CD14-positive monocyte (primary cell): Measurements from ENCODE around the gene CILP2. TPM values are rescaled to one million over a fixed set of nuclear protein-coding genes. Genes with fewer than 3 reads are reported as not detected.

Experiments used
- DNase-seq, 3 donors: peaks; one replicate each; pipeline ENCODE4 v3.0.0-alpha.2; 2011 to 2022
- H2AFZ ChIP-seq: 2 replicates; pipeline ENCODE4 v1.6.0; 2012; ENCODE audit warnings: mild to moderate bottlenecking, low read depth, low read length, inconsistent platforms; ENCODE audit not compliant: insufficient read depth, poor library complexity, severe bottlenecking
- H3K27ac ChIP-seq, 2 donors: 1 replicate in 1 of 2; 2 replicates in 1 of 2; pipeline ENCODE4 v1.5.1; 2012 to 2013; ENCODE audit warnings: low read length in 2 of 2, control low read depth in 1 of 2, inconsistent platforms in 1 of 2, low read depth in 1 of 2, mild to moderate bottlenecking in 1 of 2
- H3K27me3 ChIP-seq, 2 donors: one replicate each; pipeline versions ENCODE4 v1.6.0 to v1.6.1; 2011 to 2013; ENCODE audit warnings: low read length in 2 of 2; ENCODE audit not compliant: control insufficient read depth in 2 of 2, insufficient read depth in 2 of 2
- H3K36me3 ChIP-seq, 2 donors: replicated peaks in 1 of 2; 1 replicate in 1 of 2; 2 replicates in 1 of 2; pipeline versions ENCODE4 v1.5.1 to v1.6.1; 2012 to 2013; ENCODE audit warnings: low read length in 2 of 2, control low read depth in 1 of 2, inconsistent platforms in 1 of 2, mild to moderate bottlenecking in 1 of 2; ENCODE audit not compliant: insufficient read depth in 2 of 2, control insufficient read depth in 1 of 2
- H3K4me1 ChIP-seq, 2 donors: 1 replicate in 1 of 2; 2 replicates in 1 of 2; pipeline versions ENCODE4 v1.5.1 to v1.6.1; 2012 to 2013; ENCODE audit warnings: low read length in 2 of 2, control low read depth in 1 of 2, inconsistent platforms in 1 of 2, mild to moderate bottlenecking in 1 of 2, moderate library complexity in 1 of 2; ENCODE audit not compliant: insufficient read depth in 2 of 2, control insufficient read depth in 1 of 2
- H3K4me2 ChIP-seq: replicated peaks from 2 replicates; pipeline ENCODE3; 2012; ENCODE audit warnings: low read length, moderate library complexity, mild to moderate bottlenecking; ENCODE audit not compliant: poor library complexity, severe bottlenecking; ENCODE audit errors: extremely low read depth
- H3K4me3 ChIP-seq, 3 experiments: fragments of 200-600 bp in 1 of 3; sonication (generic) in 1 of 3; replicated peaks in 1 of 3; 1 replicate in 2 of 3; 2 replicates in 1 of 3; pipeline ENCODE4 v1.5.1; 2011 to 2013; ENCODE audit warnings: low read length in 3 of 3, mild to moderate bottlenecking in 3 of 3, control low read depth in 2 of 3, low read depth in 2 of 3, inconsistent platforms in 1 of 3, moderate library complexity in 1 of 3
- H3K79me2 ChIP-seq: 2 replicates; pipeline ENCODE4 v1.6.0; 2012; ENCODE audit warnings: mild to moderate bottlenecking, control low read depth, inconsistent platforms, low read length, moderate library complexity; ENCODE audit not compliant: insufficient read depth
- H3K9ac ChIP-seq: 2 replicates; pipeline ENCODE4 v1.6.0; 2017; ENCODE audit warnings: low read length, mild to moderate bottlenecking; ENCODE audit not compliant: insufficient read depth, poor library complexity, severe bottlenecking
- H3K9me3 ChIP-seq, 2 donors: replicated peaks in 1 of 2; 1 replicate in 1 of 2; 2 replicates in 1 of 2; pipeline versions ENCODE4 v1.5.1 to v1.6.1; 2012 to 2013; ENCODE audit warnings: low read length in 2 of 2, control low read depth in 1 of 2; ENCODE audit not compliant: control insufficient read depth in 1 of 2, insufficient read depth in 1 of 2
- H4K20me1 ChIP-seq: 2 replicates; pipeline ENCODE4 v1.6.0; 2012; ENCODE audit warnings: mild to moderate bottlenecking, low read length, control low read depth, moderate library complexity; ENCODE audit not compliant: insufficient read depth
- H3K27ac Mint-ChIP-seq, 7 donors: one replicate each; pipeline ENCODE4 v1.8.0; 2020; ENCODE audit warnings: mild to moderate bottlenecking in 7 of 7, mixed read lengths in 7 of 7, moderate library complexity in 6 of 7, inconsistent platforms in 2 of 7
- H3K27me3 Mint-ChIP-seq, 3 donors: one replicate each; pipeline ENCODE4 v1.8.0; 2021 to 2022; ENCODE audit warnings: low read depth in 3 of 3, mild to moderate bottlenecking in 3 of 3, mixed read lengths in 3 of 3, moderate library complexity in 3 of 3, inconsistent platforms in 1 of 3
- H3K36me3 Mint-ChIP-seq, 2 donors: one replicate each; pipeline ENCODE4 v1.8.0; 2020; ENCODE audit warnings: mixed read lengths in 2 of 2, inconsistent platforms in 1 of 2, mild to moderate bottlenecking in 1 of 2
- H3K4me1 Mint-ChIP-seq: one replicate; pipeline ENCODE4 v1.8.0; 2020; ENCODE audit warnings: mild to moderate bottlenecking, mixed read lengths
- H3K4me3 Mint-ChIP-seq, 2 donors: one replicate each; pipeline ENCODE4 v1.8.0; 2020; ENCODE audit warnings: mild to moderate bottlenecking in 2 of 2, mixed read lengths in 2 of 2, moderate library complexity in 1 of 2
- H3K9me3 Mint-ChIP-seq, 7 donors: one replicate each; pipeline ENCODE4 v1.8.0; 2020 to 2022; ENCODE audit warnings: mixed read lengths in 7 of 7, mild to moderate bottlenecking in 6 of 7, moderate library complexity in 6 of 7, inconsistent platforms in 2 of 7
- CTCF ChIP-seq: fragments of 200-600 bp; IDR thresholded peaks from one replicate; pipeline ENCODE4 v1.8.0; 2022; ENCODE audit warnings: antibody characterized with exemption, mild to moderate bottlenecking
- whole genome bisulfite sequencing: methylation state at CpG from one replicate; pipeline ENCODE4 v1.1.5; 2013; ENCODE audit warnings: missing lambda C conversion rate; ENCODE audit not compliant: insufficient coverage; 5-methylcytosine and 5-hydroxymethylcytosine counted together
- intact Hi-C, 2 donors: fragments of 100-400 bp; cut with micrococcal nuclease; formaldehyde crosslinking; loops; one replicate each; pipeline versions ENCODE4 v1.15.0 to v1.15.1; 2023
- polyA plus RNA-seq, 3 donors: library from polyadenylated mRNA; depleted of rRNA in 1 of 3; unstranded in 2 of 3; stranded (reverse) in 1 of 3; fragments of 300-500 nt in 2 of 3; fragments of >200 nt in 1 of 3; fragmentation: Illumina TruSeq in 2 of 3; gene quantifications; 1 replicate in 2 of 3; 2 replicates in 1 of 3; pipeline ENCODE4 v1.2.3, GENCODE V29; 2012 to 2021

CILP2 gene
- polyA plus RNA-seq, 3 donors, result 0.04 TPM; not detected in 2

- WGBS, result 94% methylated on average over 11 of the region's 17 CpGs
- H3K9me3 Mint-ChIP-seq, result peaks cover 0 to 2% (median 0%) of the 10 kb centered on the region in 7 donors
- peaks cover 0 to 9% (median 3%) of the 10 kb centered on the region in 3 donors for H3K27me3 Mint-ChIP-seq
- H3K9me3 ChIP-seq, result no peaks in the 10 kb centered on the region
- no peak overlapping the region for H3K27ac ChIP-seq
- H3K27me3 ChIP-seq, result no peaks in the 10 kb centered on the region
- H3K4me3 Mint-ChIP-seq, result no peak overlapping the region
- H3K36me3 Mint-ChIP-seq, result no peaks in the 10 kb centered on the region
- no peak overlapping the region for H3K4me2 ChIP-seq
- peak overlapping the region in 1 of 7 donors; percentile 41 for H3K27ac Mint-ChIP-seq
- H2AFZ ChIP-seq, result no peak overlapping the region
- H3K4me3 ChIP-seq, result no peak overlapping the region
- no peak overlapping the region for H3K9ac ChIP-seq
- no peaks in the 10 kb centered on the region for H4K20me1 ChIP-seq
- H3K4me1 Mint-ChIP-seq, result peaks cover 6% of the 10 kb centered on the region
- intact Hi-C loops, result no loop called here
- H3K36me3 ChIP-seq, result no peaks in the 10 kb centered on the region
- H3K4me1 ChIP-seq, result peaks cover 0 to 3% of the 10 kb centered on the region in 2 donors
- DNase-seq, result no peak
- no peaks in the 10 kb centered on the region for H3K79me2 ChIP-seq
- no peak for TF ChIP-seq CTCF
These were observed 24.7 kb downstream of the CILP2 start for GRCh38 chr19:19562665-19563347.

DNA sequence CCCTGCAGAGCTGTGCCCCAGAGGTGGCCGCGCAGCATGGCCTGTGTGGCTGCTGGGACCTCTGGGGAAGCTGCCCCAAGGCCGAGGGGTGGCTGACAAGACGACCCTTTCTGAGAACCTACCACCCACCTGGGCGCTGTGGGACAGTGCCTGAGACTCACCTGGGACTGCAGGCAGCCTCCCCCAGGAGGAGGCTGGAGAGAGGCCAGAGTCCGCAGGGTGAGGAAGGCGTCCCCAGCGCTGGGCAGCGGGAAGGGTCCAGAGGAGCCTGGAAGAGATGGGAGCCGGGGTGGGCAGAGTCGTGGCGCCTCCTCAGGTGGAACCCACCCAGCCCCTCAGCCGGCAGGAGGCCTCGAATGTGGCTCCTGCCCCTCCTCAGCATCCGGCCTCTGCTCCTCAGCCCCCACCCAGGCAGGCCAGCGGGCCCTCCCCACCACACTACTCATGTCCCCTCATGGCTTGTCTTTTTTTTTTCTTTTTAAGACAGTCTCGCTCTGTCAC is 25.3 kb downstream of the CILP2 start:
- DNase-seq, result no peak
- Histone ChIP-seq H3K36me3 (no peaks in the 10 kb centered on the region), H3K4me1 (peaks cover 0 to 3% of the 10 kb centered on the region in 2 donors), H3K4me2 (no peak overlapping the region), H3K9ac (no peak overlapping the region), H3K27me3 (no peaks in the 10 kb centered on the region), H4K20me1 (no peaks in the 10 kb centered on the region), H3K9me3 (no peaks in the 10 kb centered on the region), H3K79me2 (no peaks in the 10 kb centered on the region), H3K4me3 (no peak overlapping the region), H3K27ac (no peak overlapping the region), H2AFZ (no peak overlapping the region)
- 97% methylated on average over 13 of the region's 17 CpGs for WGBS
- TF ChIP-seq CTCF, result no peak
- H3K9me3 Mint-ChIP-seq, result peaks cover 0 to 3% (median 0%) of the 10 kb centered on the region in 7 donors
- peaks cover 0 to 7% (median 3%) of the 10 kb centered on the region in 3 donors for H3K27me3 Mint-ChIP-seq
- H3K4me1 Mint-ChIP-seq, result peaks cover 6% of the 10 kb centered on the region
- no peak overlapping the region for H3K27ac Mint-ChIP-seq
- no peak overlapping the region for H3K4me3 Mint-ChIP-seq
- intact Hi-C loops, result no loop called here
- no peaks in the 10 kb centered on the region for H3K36me3 Mint-ChIP-seq
